HG03175 (cell line): ENCODE data around the gene NPEPPS.
"Not testable (repeated sequence)": the region's sequence is repeated elsewhere in the genome, so short reads cannot be mapped to it uniquely, and the experiment has no call there.

Source experiments
- ATAC-seq: cut with Tn5 transposase; IDR thresholded peaks from one replicate; pipeline ENCODE4 v1.9.1; 2021; ENCODE audit warnings: mild to moderate bottlenecking, moderate library complexity; ENCODE audit not compliant: unreplicated experiment

The NPEPPS gene

DNA sequence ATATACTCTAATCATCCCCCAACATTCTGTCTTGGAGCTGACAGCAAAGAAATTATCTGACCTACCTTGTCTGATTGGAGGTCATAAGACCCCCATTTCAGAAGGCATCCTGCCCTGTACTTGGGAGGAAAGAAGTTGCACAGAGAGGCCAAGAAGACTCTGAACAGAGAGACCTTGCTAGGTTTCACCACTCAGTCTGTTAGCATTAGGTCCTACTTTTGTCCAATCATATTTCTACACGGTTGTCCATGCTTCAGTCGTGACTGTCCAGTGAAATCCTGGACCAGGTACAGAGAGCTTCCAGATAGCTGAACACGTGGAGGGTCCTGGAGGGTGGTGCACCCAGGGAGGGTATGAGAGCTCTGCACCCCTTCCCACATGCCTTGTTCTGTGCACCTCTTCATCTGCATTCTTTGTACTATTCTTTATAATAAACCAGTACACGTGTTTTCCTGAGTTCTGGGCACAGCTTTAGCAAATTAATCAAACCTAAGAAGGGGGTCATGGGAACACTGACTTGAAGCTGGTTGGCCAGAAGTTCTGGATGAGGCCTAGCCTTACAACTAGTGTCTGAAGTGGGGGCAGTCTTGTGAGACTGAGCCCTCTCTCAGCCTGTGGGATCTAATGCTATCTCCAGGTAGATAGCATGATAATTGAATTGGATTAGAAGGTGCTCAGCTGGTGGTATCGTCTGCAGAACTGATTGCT lies 30.9 kb downstream of the NPEPPS start:
- not testable (repeated sequence) for ATAC-seq

DNA sequence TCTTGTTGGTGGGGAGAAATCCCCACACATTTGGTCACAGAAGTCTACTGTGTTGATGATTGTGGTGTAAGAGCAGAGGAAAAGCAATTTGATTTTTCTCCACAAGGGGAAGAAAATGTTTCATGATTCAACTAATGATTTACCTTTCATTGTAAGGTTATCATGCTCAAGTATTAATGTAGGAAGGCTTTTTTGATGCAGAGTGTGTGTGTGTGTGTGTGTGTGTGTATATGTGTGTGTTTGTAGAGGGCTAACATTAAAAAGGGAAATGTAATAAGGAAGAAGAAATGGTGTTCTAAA lies 31.4 kb downstream of the NPEPPS start:
- not testable (repeated sequence) for ATAC-seq

- ATAC-seq, result not testable (repeated sequence)
Measured at GRCh38 chr17:47567261-47567660, 36.4 kb downstream of the NPEPPS start.

DNA sequence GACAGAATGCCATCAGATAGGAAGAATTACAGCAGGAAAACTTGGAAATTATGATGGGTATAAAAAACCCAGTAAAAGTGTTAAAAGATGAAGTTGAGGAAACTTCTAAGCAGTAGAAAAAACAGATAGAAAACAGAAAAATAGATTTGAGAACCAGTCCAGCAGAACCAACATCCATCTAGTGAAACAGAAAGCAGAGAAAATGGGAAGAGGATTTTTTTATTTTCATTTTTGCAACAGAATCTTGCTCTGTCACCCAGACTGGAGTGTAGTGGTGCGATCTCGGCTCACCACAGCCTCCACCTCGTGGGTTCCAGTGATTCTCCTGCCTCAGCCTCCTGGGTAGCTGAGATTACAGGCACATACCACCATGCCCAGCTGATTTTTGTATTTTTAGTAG lies 41.7 kb downstream of the NPEPPS start:
- ATAC-seq, result not testable (repeated sequence)

DNA sequence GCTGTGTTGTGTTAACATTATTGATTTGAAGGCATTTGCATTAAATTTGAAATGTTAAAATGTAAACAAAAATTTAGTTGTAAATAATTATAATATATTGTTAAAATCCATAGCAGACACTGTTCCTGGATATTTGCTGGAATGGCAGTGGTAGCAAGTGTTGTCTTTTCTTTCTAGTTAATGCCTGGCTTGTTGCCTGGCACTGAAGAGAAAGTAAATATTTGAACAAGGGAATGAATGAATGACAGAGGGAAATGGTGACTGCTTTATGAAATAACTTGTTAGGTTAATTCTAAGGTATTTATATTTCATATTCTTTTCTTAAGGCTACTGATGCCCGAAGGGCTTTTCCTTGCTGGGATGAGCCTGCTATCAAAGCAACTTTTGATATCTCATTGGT lies 51.5 kb downstream of the NPEPPS start:
- not testable (repeated sequence) for ATAC-seq

GRCh38 chr17:47586378-47587055 lies 55.6 kb downstream of the NPEPPS start:
- ATAC-seq, result not testable (repeated sequence)

DNA sequence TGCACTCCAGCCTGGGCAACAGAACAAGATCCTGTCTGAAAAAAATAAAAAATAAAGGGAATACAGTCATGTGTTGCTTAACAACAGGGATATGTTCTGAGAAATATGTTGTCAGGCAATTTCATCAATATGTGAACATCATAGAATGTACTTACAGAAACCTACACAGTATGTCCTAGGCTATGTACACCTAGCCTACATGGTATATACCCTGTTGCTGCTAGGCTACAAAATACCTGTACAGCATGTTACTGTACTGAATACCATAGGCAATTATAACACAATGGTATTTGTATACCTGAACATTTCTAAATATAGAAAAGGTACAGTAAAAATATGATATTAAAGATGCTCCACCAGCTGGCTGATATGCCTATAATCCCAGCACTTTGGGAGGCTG lies 62.6 kb downstream of the NPEPPS start:
- ATAC-seq, result not testable (repeated sequence)

- ATAC-seq, result no peak
Measured at GRCh38 chr17:47603830-47604597, 73.1 kb downstream of the NPEPPS start.

DNA sequence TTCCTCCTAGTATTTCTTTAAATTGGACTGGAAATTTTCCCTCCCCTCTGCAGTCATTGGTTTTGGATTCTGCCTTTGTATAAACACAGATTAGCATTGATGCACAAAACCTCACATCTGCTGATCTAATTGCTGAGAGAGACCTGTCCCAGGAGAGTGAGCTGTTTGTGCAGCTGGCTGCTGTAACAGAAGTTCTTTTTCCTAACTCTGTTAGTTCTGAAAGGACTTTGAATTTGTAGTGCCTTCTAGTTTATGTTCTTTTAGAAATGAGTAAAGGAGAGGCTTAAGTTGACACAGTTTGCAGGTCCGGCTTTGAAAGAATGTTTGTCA lies 73.7 kb downstream of the NPEPPS start:
- no peak for ATAC-seq

GRCh38 chr17:47605011-47605410 lies 74.1 kb downstream of the NPEPPS start:
- ATAC-seq, result no peak

DNA sequence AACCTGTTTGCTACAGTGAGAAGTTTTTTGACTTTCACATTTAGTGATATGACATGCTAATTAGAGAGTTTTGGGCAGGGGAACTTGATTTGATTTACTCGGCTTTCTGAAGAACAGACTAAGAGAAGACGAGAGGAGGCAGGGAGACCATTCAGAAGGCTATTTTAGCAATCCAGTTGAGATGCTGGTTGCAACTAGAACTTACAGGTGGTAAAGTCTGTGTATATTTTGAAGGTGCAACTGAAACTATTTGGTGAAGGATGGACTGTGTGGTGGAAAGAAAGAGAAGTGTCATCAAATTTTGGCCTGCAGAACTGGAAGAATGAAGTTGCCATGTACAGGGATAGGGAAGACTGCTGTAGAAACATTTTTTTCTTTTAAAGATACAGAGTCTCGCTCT lies 76.6 kb downstream of the NPEPPS start:
- no peak for ATAC-seq

GRCh38 chr17:47611372-47612350 lies 80.8 kb downstream of the NPEPPS start:
- no peak for ATAC-seq

- ATAC-seq, result no peak
Measured at GRCh38 chr17:47615766-47616424, 85.0 kb downstream of the NPEPPS start.

GRCh38 chr17:47618410-47618809 lies 87.5 kb downstream of the NPEPPS start:
- ATAC-seq, result no peak

GRCh38 chr17:47620503-47621245 lies 89.8 kb downstream of the NPEPPS start:
- no peak for ATAC-seq

- ATAC-seq, result no peak
Measured at GRCh38 chr17:47621293-47622179, 90.6 kb downstream of the NPEPPS start.

DNA sequence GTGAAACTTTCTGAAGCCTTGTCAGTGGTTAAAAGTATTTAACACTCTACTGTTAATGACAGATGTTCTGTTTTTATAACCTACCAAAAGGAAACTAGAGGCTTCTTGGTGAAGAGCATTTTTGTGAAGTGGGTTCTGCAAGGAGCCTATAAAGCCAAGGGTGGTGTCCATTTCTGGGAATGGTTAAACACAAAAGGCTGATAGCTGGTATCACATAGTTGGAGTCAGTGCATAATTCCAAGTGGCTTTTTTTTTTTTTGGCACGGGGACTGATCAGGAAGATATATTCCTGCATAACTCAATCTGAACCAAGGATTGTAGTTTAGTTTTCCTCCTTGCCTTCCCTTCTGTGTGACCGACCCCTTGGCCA lies 91.3 kb downstream of the NPEPPS start:
- no peak for ATAC-seq

DNA sequence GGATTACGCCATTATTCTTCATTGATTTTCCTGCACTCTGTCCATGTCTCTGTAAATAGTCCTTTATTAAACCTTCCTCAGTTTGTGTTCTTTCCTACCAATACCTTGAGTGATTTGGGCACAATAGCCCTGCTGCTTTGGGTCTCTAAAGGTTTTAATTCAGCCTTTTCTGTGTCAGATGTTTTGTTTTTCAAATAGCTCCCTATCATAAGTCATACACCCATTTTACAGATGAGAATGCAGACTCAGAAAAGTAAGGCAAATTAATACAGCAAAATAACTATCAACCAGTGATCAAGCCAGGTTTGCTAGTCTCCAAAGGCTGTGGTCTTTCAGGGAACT lies 93.8 kb downstream of the NPEPPS start:
- no peak for ATAC-seq

GRCh38 chr17:47628014-47628566 lies 97.2 kb downstream of the NPEPPS start:
- no peak for ATAC-seq
